ENCODE measurements around the gene CYP46A1.

The CYP46A1 gene

DNA sequence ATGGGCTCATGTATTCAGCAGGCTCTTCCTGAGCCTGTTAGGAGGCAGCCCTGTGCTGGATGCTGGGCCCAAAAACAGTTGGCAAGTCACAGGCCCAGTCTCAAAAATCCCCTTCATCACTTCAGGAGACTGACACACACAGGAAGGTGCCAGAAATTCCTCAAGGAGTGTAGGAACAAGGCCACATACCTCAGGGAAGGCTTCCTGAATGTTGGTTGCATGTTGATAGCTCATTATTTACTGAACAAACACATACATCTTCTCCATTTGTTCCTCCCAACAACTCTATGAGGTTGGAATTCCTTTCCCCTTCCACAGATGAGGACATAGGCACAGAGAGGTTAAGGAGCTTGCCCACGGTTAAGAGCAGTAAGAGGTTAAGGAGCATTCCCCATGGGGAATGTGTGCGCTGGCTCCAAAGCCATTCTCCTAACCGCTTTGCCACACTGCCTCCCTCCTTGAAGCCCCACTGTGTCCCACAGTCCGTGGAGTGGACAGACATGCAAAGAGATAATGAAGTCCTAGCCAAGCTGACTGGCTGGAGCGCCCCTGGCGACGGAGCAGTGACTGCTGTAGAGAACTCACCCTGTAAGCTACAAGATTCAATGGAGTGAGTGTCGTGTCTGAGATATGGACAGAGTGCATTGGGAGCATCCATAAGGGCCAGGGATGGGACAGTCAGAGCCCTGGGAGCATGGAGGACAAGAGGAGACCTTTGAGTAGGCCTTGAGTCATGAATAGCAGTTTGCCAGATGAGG is 35.9 kb upstream of the CYP46A1 start:
- no peak overlapping the region for H3K27ac ChIP-seq
- TF ChIP-seq, protein P1, sequence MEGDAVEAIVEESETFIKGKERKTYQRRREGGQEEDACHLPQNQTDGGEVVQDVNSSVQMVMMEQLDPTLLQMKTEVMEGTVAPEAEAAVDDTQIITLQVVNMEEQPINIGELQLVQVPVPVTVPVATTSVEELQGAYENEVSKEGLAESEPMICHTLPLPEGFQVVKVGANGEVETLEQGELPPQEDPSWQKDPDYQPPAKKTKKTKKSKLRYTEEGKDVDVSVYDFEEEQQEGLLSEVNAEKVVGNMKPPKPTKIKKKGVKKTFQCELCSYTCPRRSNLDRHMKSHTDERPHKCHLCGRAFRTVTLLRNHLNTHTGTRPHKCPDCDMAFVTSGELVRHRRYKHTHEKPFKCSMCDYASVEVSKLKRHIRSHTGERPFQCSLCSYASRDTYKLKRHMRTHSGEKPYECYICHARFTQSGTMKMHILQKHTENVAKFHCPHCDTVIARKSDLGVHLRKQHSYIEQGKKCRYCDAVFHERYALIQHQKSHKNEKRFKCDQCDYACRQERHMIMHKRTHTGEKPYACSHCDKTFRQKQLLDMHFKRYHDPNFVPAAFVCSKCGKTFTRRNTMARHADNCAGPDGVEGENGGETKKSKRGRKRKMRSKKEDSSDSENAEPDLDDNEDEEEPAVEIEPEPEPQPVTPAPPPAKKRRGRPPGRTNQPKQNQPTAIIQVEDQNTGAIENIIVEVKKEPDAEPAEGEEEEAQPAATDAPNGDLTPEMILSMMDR (IDR thresholded peaks at IDR 0.05) = no peak
- no peak overlapping the region for H3K4me3 ChIP-seq (ENCODE audit: low read depth in 1 of 2, low read length in 1 of 2)
- H3K9me3 ChIP-seq = no peaks in the 10 kb centered on the region
- H3K36me3 ChIP-seq = no peaks in the 10 kb centered on the region
- H3K4me1 ChIP-seq (ENCODE audit: control insufficient read depth in 1 of 2, insufficient read depth in 1 of 2, low read depth in 1 of 2, low read length in 1 of 2) = no peaks in the 10 kb centered on the region
- H3K27me3 ChIP-seq = peaks cover 47% of the 10 kb centered on the region

DNA sequence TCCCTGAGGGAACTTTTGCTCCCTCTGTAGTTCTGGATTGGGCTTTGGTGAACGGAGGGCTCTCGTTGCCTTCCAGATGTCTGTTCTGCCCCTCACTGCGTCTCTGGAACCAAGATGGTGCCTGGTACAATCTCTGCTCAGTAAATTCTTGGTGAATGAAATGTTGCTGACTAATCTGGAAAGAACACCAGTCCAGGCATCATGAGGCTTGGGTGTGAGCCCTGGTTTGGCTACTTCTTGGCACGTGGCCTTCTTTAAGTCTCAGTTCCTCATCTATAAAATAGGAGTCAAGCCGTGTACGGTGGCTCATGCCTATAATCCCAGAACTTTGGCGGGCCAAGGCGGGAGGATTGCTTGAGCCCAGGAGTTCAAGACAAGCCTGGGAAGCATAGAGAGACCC is 34.9 kb upstream of the CYP46A1 start:
- TF ChIP-seq, protein P1 (IDR thresholded peaks at IDR 0.05) = no peak
- no peaks in the 10 kb centered on the region for H3K36me3 ChIP-seq
- H3K4me1 ChIP-seq (ENCODE audit: control insufficient read depth in 1 of 2, insufficient read depth in 1 of 2, low read depth in 1 of 2, low read length in 1 of 2) = no peaks in the 10 kb centered on the region
- peaks cover 38% of the 10 kb centered on the region for H3K27me3 ChIP-seq
- no peak overlapping the region for H3K27ac ChIP-seq
- no peak overlapping the region for H3K4me3 ChIP-seq (ENCODE audit: low read depth in 1 of 2, low read length in 1 of 2)
- no peaks in the 10 kb centered on the region for H3K9me3 ChIP-seq

DNA sequence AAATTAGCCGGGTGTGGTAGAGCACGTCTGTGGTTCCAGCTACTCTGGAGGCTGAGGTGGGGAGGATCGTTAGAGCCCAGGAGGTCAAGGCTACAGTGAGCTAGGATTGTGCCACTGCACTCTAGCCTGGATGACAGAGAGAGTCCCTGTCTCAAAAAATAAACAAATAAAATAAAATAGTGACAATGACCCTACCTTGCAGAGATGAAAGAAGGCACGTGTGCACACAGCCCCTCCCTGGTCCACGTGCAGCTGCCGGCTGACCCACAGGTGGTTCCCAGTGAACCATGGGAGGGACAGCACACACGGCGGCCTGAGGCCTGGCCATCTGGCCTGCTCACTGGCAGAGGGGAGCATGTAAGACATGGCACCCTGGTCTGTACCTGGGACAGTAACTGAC is 34.5 kb upstream of the CYP46A1 start:
- Histone ChIP-seq H3K36me3 (no peaks in the 10 kb centered on the region), H3K27me3 (peaks cover 36% of the 10 kb centered on the region), H3K27ac (no peak overlapping the region), H3K4me1 (ENCODE audit: control insufficient read depth in 1 of 2, insufficient read depth in 1 of 2, low read depth in 1 of 2, low read length in 1 of 2) (no peaks in the 10 kb centered on the region), H3K9me3 (no peaks in the 10 kb centered on the region), H3K4me3 (ENCODE audit: low read depth in 1 of 2, low read length in 1 of 2) (no peak overlapping the region)
- TF ChIP-seq, protein P1 (IDR thresholded peaks at IDR 0.05) = no peak

DNA sequence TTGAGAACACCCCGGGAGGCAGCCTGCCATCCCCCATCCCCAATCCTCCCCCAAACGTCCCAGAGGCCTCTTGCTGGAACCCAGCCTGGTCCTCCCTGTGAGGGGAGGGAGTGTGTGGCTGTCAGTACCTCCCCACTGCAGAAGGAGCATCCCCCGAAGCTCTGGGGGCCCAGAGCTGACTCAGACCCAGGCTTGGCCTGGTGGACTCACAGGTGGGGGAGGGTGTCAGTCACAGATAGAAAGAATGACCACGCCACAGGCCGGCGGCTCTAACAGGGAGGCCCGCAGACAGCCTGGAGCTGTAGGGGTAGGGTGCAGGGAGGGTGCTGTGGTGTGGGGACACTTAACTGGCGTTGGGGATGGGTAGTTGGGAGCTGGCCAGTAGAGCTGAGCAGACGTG is 33.9 kb upstream of the CYP46A1 start:
- Histone ChIP-seq H3K4me3 (ENCODE audit: low read depth in 1 of 2, low read length in 1 of 2) (no peak overlapping the region), H3K4me1 (ENCODE audit: control insufficient read depth in 1 of 2, insufficient read depth in 1 of 2, low read depth in 1 of 2, low read length in 1 of 2) (no peaks in the 10 kb centered on the region), H3K27me3 (peaks cover 31% of the 10 kb centered on the region), H3K9me3 (no peaks in the 10 kb centered on the region), H3K36me3 (no peaks in the 10 kb centered on the region), H3K27ac (no peak overlapping the region)
- TF ChIP-seq, protein P1 (IDR thresholded peaks at IDR 0.05) = no peak

DNA sequence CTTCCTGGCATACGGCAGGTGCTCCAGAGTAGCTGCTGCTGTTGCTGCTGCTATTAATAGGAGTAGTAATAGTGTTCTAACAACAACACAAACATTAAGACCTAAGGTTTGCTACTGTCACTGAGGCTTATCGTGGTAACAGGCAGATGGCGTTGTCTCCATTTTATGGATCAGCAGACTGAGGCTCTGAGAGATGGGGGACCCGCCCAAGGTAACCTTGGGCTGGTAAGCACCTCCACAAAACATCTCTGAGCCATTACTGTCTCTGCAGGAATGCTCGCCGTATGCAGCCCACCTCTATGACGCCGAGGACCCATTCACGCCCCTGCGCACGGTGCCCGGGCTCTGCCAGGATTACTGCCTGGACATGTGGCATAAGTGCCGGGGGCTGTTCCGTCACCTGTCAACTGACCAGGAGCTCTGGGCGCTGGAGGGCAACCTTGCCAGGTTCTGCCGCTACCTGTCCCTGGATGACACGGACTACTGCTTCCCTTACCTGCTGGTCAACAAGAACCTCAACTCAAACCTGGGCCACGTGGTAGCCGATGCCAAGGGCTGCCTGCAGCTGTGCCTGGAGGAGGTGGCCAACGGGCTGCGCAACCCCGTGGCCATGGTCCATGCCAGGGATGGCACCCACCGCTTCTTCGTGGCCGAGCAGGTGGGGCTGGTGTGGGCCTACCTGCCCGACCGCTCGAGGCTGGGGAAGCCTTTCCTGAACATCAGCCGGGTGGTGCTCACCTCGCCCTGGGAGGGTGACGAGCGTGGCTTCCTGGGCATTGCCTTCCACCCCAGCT is 31.9 kb upstream of the CYP46A1 start:
- Histone ChIP-seq H3K27ac (no peak overlapping the region), H3K4me3 (ENCODE audit: low read depth in 1 of 2, low read length in 1 of 2) (no peak overlapping the region), H3K4me1 (ENCODE audit: control insufficient read depth in 1 of 2, insufficient read depth in 1 of 2, low read depth in 1 of 2, low read length in 1 of 2) (no peaks in the 10 kb centered on the region), H3K36me3 (no peaks in the 10 kb centered on the region), H3K27me3 (peaks cover 15% of the 10 kb centered on the region), H3K9me3 (no peaks in the 10 kb centered on the region)
- TF ChIP-seq, protein P1 (IDR thresholded peaks at IDR 0.05) = no peak
